NCI-H748 (cell line): ENCODE measurements around the gene UMAD1.

ENCODE experiments used
- DNase-seq: peaks from one replicate; lab custom pipeline; 2025; ENCODE audit not compliant: unreplicated experiment; lab: John Stamatoyannopoulos, UW

The UMAD1 gene

GRCh38 chr7:7918736-7919448 lies 278.3 kb downstream of the UMAD1 start:
- DNase-seq, result no peak

- no peak for DNase-seq
Observed at GRCh38 chr7:7919449-7919945, 278.9 kb downstream of the UMAD1 start.

- DNase-seq, result no peak
Observed at GRCh38 chr7:7920056-7920455, 279.5 kb downstream of the UMAD1 start.

- DNase-seq, result no peak
Observed at GRCh38 chr7:7920481-7920880, 279.9 kb downstream of the UMAD1 start.

GRCh38 chr7:7921830-7922229 lies 281.3 kb downstream of the UMAD1 start:
- peak; percentile 6 for DNase-seq

GRCh38 chr7:7922684-7923385 lies 282.3 kb downstream of the UMAD1 start:
- DNase-seq, result peak; percentile 59

GRCh38 chr7:7923818-7924217 lies 283.3 kb downstream of the UMAD1 start:
- DNase-seq, result no peak

- DNase-seq, result no peak
Observed at GRCh38 chr7:7924303-7924702, 283.8 kb downstream of the UMAD1 start.
